ENCODE results near the gene ZNF766. TPM values are rescaled to one million over a fixed set of nuclear protein-coding genes. Genes with fewer than 3 reads are reported as not detected.

Gene ZNF766
- total RNA-seq, 2 experiments from 2014 or later = 39.3 to 43.2 TPM

- POLR2A ChIA-PET = no interaction called here
- DNase-seq (peak; percentile 9 to 76 (median 32)), ATAC-seq (ENCODE audit: poor library complexity) (peak; percentile 70)
- peaks cover 4% of the 10 kb centered on the region for H3K4me1 Mint-ChIP-seq (ENCODE audit: low read depth)
- intact Hi-C loops (cut with DNase I, micrococcal nuclease) = loop anchor here in 1 of 2 experiments (2.0 kb wide), 1 partner anchor 405 kb away; no protein-coding TSS in a partner anchor
- no peak overlapping the region for H3K27ac Mint-ChIP-seq
- Histone ChIP-seq H3K9me3 (ENCODE audit: control insufficient read depth in 1 of 2, insufficient read depth in 1 of 2, low read length in 2 of 2) (peaks cover 0 to 32% of the 10 kb centered on the region in 2 experiments), H3K36me3 (ENCODE audit: insufficient read depth, low read length) (no peaks in the 10 kb centered on the region), H3K4me3 (ENCODE audit: low read length) (no peak overlapping the region), H3K27me3 (ENCODE audit: control insufficient read depth in 1 of 2, insufficient read depth in 2 of 2, low read length in 2 of 2) (no peaks in the 10 kb centered on the region), H3K4me1 (ENCODE audit: insufficient read depth, low read length) (no peaks in the 10 kb centered on the region), H3K27ac (ENCODE audit: low read depth in 1 of 2, low read length in 2 of 2) (no peak overlapping the region)
- no peaks in the 10 kb centered on the region for H3K27me3 Mint-ChIP-seq
- H3K36me3 Mint-ChIP-seq (ENCODE audit: low read depth) = peaks cover 33% of the 10 kb centered on the region
- CTCF ChIA-PET = no interaction called here
- TF ChIP-seq CTCF (IDR thresholded peaks at IDR 0.05) = peak; percentile 63
- H3K4me3 Mint-ChIP-seq = no peak overlapping the region
- peaks cover 4% of the 10 kb centered on the region for H3K9me3 Mint-ChIP-seq
Observed at GRCh38 chr19:52343548-52343947, 74.2 kb downstream of the ZNF766 start.

- no peaks in the 10 kb centered on the region for H3K4me1 ChIP-seq (ENCODE audit: insufficient read depth, low read length)
- no peaks in the 10 kb centered on the region for H3K27me3 ChIP-seq (ENCODE audit: control insufficient read depth in 1 of 2, insufficient read depth in 2 of 2, low read length in 2 of 2)
- H3K36me3 ChIP-seq (ENCODE audit: insufficient read depth, low read length) = no peaks in the 10 kb centered on the region
- TF ChIP-seq CTCF (IDR thresholded peaks at IDR 0.05) = no peak
- Mint-ChIP-seq H3K4me3 (no peak overlapping the region), H3K36me3 (ENCODE audit: low read depth) (peaks cover 43% of the 10 kb centered on the region), H3K4me1 (ENCODE audit: low read depth) (peaks cover 4% of the 10 kb centered on the region), H3K27me3 (no peaks in the 10 kb centered on the region), H3K27ac (no peak overlapping the region), H3K9me3 (peaks cover 1% of the 10 kb centered on the region)
- ATAC-seq (ENCODE audit: poor library complexity) = no peak
- POLR2A ChIA-PET = no interaction called here
- CTCF ChIA-PET = no interaction called here
- no peak overlapping the region for H3K4me3 ChIP-seq (ENCODE audit: low read length)
- no peak for DNase-seq
- intact Hi-C loops (cut with DNase I, micrococcal nuclease) = no loop called here
- H3K9me3 ChIP-seq (ENCODE audit: control insufficient read depth in 1 of 2, insufficient read depth in 1 of 2, low read length in 2 of 2) = peaks cover 0 to 34% of the 10 kb centered on the region in 2 experiments
- H3K27ac ChIP-seq (ENCODE audit: low read depth in 1 of 2, low read length in 2 of 2) = no peak overlapping the region
Observed at GRCh38 chr19:52345162-52345561, 75.8 kb downstream of the ZNF766 start.

Small RNA genes lying within 50 kb of the gene (microRNA-seq; reads per million reads assigned to microRNA genes)
- gene MIR643 (ENCODE audit: borderline microRNAs expressed, borderline replicate concordance) (8.5 reads per million, percentile 36 among the genes with 10 or more reads in this experiment), gene MIR6801 (ENCODE audit: borderline microRNAs expressed, borderline replicate concordance) (not detected)

Other genes starting within 250 kb of the ZNF766 start
- 10 to 100 TPM in 1 of 2 experiments, 1 to 10 TPM in 1; 9.7 to 10.5 TPM for gene ZNF614, start 241.2 kb upstream of the ZNF766 start, total RNA-seq
- 10 to 100 TPM; 16.3 to 19.2 TPM for gene ZNF432, start 220.7 kb upstream of the ZNF766 start, total RNA-seq
- gene ZNF841, start 173.8 kb upstream of the ZNF766 start, total RNA-seq = 10 to 100 TPM; 20.0 TPM
- 1 to 10 TPM in 1 of 2 experiments, under 1 TPM in 1; 0.99 to 1.5 TPM for gene ZNF616, start 129.6 kb upstream of the ZNF766 start, total RNA-seq
- gene ZNF836, start 98.0 kb upstream of the ZNF766 start, total RNA-seq = 10 to 100 TPM; 24.1 to 26.2 TPM
- gene PPP2R1A, start 79.5 kb upstream of the ZNF766 start, total RNA-seq = 100 to 1,000 TPM; 151 to 157 TPM
- 1 to 10 TPM; 4.8 to 5.3 TPM for gene ZNF480, start 27.6 kb downstream of the ZNF766 start, total RNA-seq
- gene ZNF610, start 66.7 kb downstream of the ZNF766 start, total RNA-seq = under 1 TPM; 0.52 to 0.53 TPM
- gene ZNF880, start 100.3 kb downstream of the ZNF766 start, total RNA-seq = 10 to 100 TPM; 27.6 to 33.8 TPM
- gene ZNF528, start 128.3 kb downstream of the ZNF766 start, total RNA-seq = 10 to 100 TPM; 16.3 to 16.9 TPM
- gene ZNF534, start 159.6 kb downstream of the ZNF766 start, total RNA-seq = not detected
- gene ZNF578, start 184.0 kb downstream of the ZNF766 start, total RNA-seq = 1 to 10 TPM; 1.6 TPM

All from CD4-positive, alpha-beta T cell (primary cell).